CD4-positive, alpha-beta T cell treated with Interleukin-15 for 1 hour (primary cell): Measurements from ENCODE around the gene AGAP1.

Experiments used
- DNase-seq: peaks from one replicate; pipeline ENCODE4 v3.0.0-alpha.2; 2020

AGAP1 gene

GRCh38 chr2:235641956-235642355, 148.1 kb downstream of the AGAP1 start:
- no peak for DNase-seq

- no peak for DNase-seq
Measured at GRCh38 chr2:235642446-235643098, 148.7 kb downstream of the AGAP1 start.

- no peak for DNase-seq
Measured at GRCh38 chr2:235643680-235644511, 150.1 kb downstream of the AGAP1 start.

- no peak for DNase-seq
Measured at GRCh38 chr2:235647264-235647663, 153.4 kb downstream of the AGAP1 start.

- no peak for DNase-seq
Measured at GRCh38 chr2:235647877-235648276, 154.0 kb downstream of the AGAP1 start.

- no peak for DNase-seq
Measured at GRCh38 chr2:235649418-235649817, 155.6 kb downstream of the AGAP1 start.

- no peak for DNase-seq
Measured at GRCh38 chr2:235651643-235652042, 157.8 kb downstream of the AGAP1 start.

- no peak for DNase-seq
Measured at GRCh38 chr2:235654103-235654813, 160.4 kb downstream of the AGAP1 start.

- DNase-seq = no peak
Measured at GRCh38 chr2:235658351-235659174, 164.7 kb downstream of the AGAP1 start.

- DNase-seq = no peak
Measured at GRCh38 chr2:235659767-235660322, 166.0 kb downstream of the AGAP1 start.

GRCh38 chr2:235660484-235661082, 166.7 kb downstream of the AGAP1 start:
- no peak for DNase-seq

GRCh38 chr2:235661167-235661937, 167.5 kb downstream of the AGAP1 start:
- DNase-seq = no peak

- DNase-seq = no peak
Measured at GRCh38 chr2:235661952-235662351, 168.1 kb downstream of the AGAP1 start.

GRCh38 chr2:235663875-235664274, 170.0 kb downstream of the AGAP1 start:
- no peak for DNase-seq

- DNase-seq = no peak
Measured at GRCh38 chr2:235665661-235666212, 171.9 kb downstream of the AGAP1 start.

GRCh38 chr2:235666213-235666781, 172.5 kb downstream of the AGAP1 start:
- DNase-seq = no peak

- no peak for DNase-seq
Measured at GRCh38 chr2:235668782-235669181, 174.9 kb downstream of the AGAP1 start.

- peak; percentile 45 for DNase-seq
Measured at GRCh38 chr2:235669269-235669831, 175.5 kb downstream of the AGAP1 start.

- no peak for DNase-seq
Measured at GRCh38 chr2:235669983-235670962, 176.4 kb downstream of the AGAP1 start.
